HEK293 (cell line): ENCODE measurements around the gene SSPN.

Source experiments
- AEBP2 ChIP-seq: fragments of 450-650 bp; formaldehyde crosslinking; IDR thresholded peaks from 2 replicates; pipeline ENCODE4 v1.5.1; 2016; ENCODE audit warnings: missing biosample characterization, missing genetic modification characterization, borderline replicate concordance
- BCL11A ChIP-seq: fragments of 450-650 bp; formaldehyde crosslinking; IDR thresholded peaks from 2 replicates; pipeline ENCODE4 v1.5.1; 2016; ENCODE audit warnings: low read depth, missing biosample characterization, missing genetic modification characterization
- HOXA7 ChIP-seq: sonication (generic); formaldehyde crosslinking; IDR thresholded peaks from 2 replicates; pipeline ENCODE4 v1.8.1; 2022; ENCODE audit warnings: missing genetic modification reagents, borderline replicate concordance
- KLF1 ChIP-seq: fragments of 450-650 bp; formaldehyde crosslinking; IDR thresholded peaks from 2 replicates; pipeline ENCODE4 v1.5.1; 2016; ENCODE audit warnings: missing biosample characterization, missing genetic modification characterization
- KLF7 ChIP-seq: fragments of 450-650 bp; formaldehyde crosslinking; IDR thresholded peaks from 2 replicates; pipeline ENCODE4 v1.5.1; 2016; ENCODE audit warnings: missing biosample characterization, missing genetic modification characterization, borderline replicate concordance
- KLF8 ChIP-seq: fragments of 450-650 bp; formaldehyde crosslinking; IDR thresholded peaks from 2 replicates; pipeline ENCODE4 v1.5.1; 2016; ENCODE audit warnings: missing biosample characterization, missing genetic modification characterization
- KLF9 ChIP-seq: fragments of 450-650 bp; formaldehyde crosslinking; IDR thresholded peaks from 2 replicates; pipeline ENCODE4 v1.5.1; 2016; ENCODE audit warnings: missing biosample characterization, missing genetic modification characterization, low read depth
- MZF1 ChIP-seq: fragments of 450-650 bp; formaldehyde crosslinking; IDR thresholded peaks from 2 replicates; pipeline ENCODE4 v1.5.1; 2017; ENCODE audit warnings: missing biosample characterization, missing genetic modification characterization, borderline replicate concordance
- OSR2 ChIP-seq: fragments of 450-650 bp; formaldehyde crosslinking; IDR thresholded peaks from 2 replicates; pipeline ENCODE4 v1.5.1; 2016; ENCODE audit warnings: missing biosample characterization, missing genetic modification characterization
- OVOL3 ChIP-seq: fragments of 450-650 bp; formaldehyde crosslinking; IDR thresholded peaks from 2 replicates; pipeline ENCODE4 v1.5.1; 2016; ENCODE audit warnings: missing biosample characterization, missing genetic modification characterization
- SCRT2 ChIP-seq: fragments of 450-650 bp; formaldehyde crosslinking; IDR thresholded peaks from 2 replicates; pipeline ENCODE4 v1.5.1; 2016; ENCODE audit warnings: missing biosample characterization, missing genetic modification characterization
- SP2 ChIP-seq: fragments of 450-650 bp; formaldehyde crosslinking; IDR thresholded peaks from 2 replicates; pipeline ENCODE4 v1.5.1; 2016; ENCODE audit warnings: missing biosample characterization, missing genetic modification characterization
- ZBTB26 ChIP-seq: fragments of 450-650 bp; formaldehyde crosslinking; optimal IDR thresholded peaks from 2 replicates; pipeline ENCODE3; 2016; ENCODE audit warnings: missing biosample characterization, mild to moderate bottlenecking, missing genetic modification characterization
- ZBTB44 ChIP-seq: fragments of 450-650 bp; IDR thresholded peaks from 2 replicates; pipeline ENCODE4 v1.5.1; 2018; ENCODE audit warnings: missing biosample characterization, mild to moderate bottlenecking, missing genetic modification characterization
- ZBTB6 ChIP-seq: fragments of 450-650 bp; formaldehyde crosslinking; IDR thresholded peaks from 2 replicates; pipeline ENCODE4 v1.5.1; 2017; ENCODE audit warnings: missing biosample characterization, missing genetic modification characterization
- ZBTB7A ChIP-seq: fragments of 450-650 bp; formaldehyde crosslinking; IDR thresholded peaks from 2 replicates; pipeline ENCODE4 v1.5.1; 2016; ENCODE audit warnings: low read depth, missing biosample characterization, missing genetic modification characterization
- ZFP41 ChIP-seq: fragments of 450-650 bp; formaldehyde crosslinking; IDR thresholded peaks from 2 replicates; pipeline ENCODE4 v1.5.1; 2016; ENCODE audit warnings: missing biosample characterization, missing genetic modification characterization, borderline replicate concordance
- ZNF121 ChIP-seq: fragments of 450-650 bp; formaldehyde crosslinking; IDR thresholded peaks from 2 replicates; pipeline ENCODE4 v1.5.1; 2016; ENCODE audit warnings: missing biosample characterization, missing genetic modification characterization
- ZNF140 ChIP-seq: fragments of 450-650 bp; formaldehyde crosslinking; IDR thresholded peaks from 2 replicates; pipeline ENCODE4 v1.5.1; 2016; ENCODE audit warnings: missing biosample characterization, missing genetic modification characterization
- ZNF16 ChIP-seq: fragments of 450-650 bp; formaldehyde crosslinking; IDR thresholded peaks from 2 replicates; pipeline ENCODE4 v1.5.1; 2016; ENCODE audit warnings: low read depth, missing biosample characterization, missing genetic modification characterization
- ZNF175 ChIP-seq: fragments of 450-650 bp; formaldehyde crosslinking; IDR thresholded peaks from 2 replicates; pipeline ENCODE4 v1.5.1; 2016; ENCODE audit warnings: missing biosample characterization, missing genetic modification characterization
- ZNF280C ChIP-seq: fragments of 450-650 bp; formaldehyde crosslinking; IDR thresholded peaks from 2 replicates; pipeline ENCODE4 v1.5.1; 2016; ENCODE audit warnings: missing biosample characterization, missing genetic modification characterization
- ZNF335 ChIP-seq: fragments of 450-650 bp; formaldehyde crosslinking; conservative IDR thresholded peaks from 2 replicates; pipeline ENCODE4 v1.5.1; 2016; ENCODE audit warnings: missing biosample characterization, missing genetic modification characterization
- ZNF37A ChIP-seq: fragments of 450-650 bp; IDR thresholded peaks from 2 replicates; pipeline ENCODE4 v1.5.1; 2018; ENCODE audit warnings: missing biosample characterization, missing genetic modification characterization
- ZNF449 ChIP-seq: fragments of 450-650 bp; formaldehyde crosslinking; IDR thresholded peaks from 2 replicates; pipeline ENCODE4 v1.5.1; 2017; ENCODE audit warnings: missing biosample characterization, mild to moderate bottlenecking, missing genetic modification characterization, moderate library complexity
- ZNF610 ChIP-seq: fragments of 450-650 bp; formaldehyde crosslinking; IDR thresholded peaks from 2 replicates; pipeline ENCODE4 v1.5.1; 2016; ENCODE audit warnings: missing biosample characterization, missing genetic modification characterization, borderline replicate concordance
- ZNF621 ChIP-seq: fragments of 450-650 bp; formaldehyde crosslinking; IDR thresholded peaks from 2 replicates; pipeline ENCODE4 v1.5.1; 2017; ENCODE audit warnings: missing biosample characterization, missing genetic modification characterization
- ZNF629 ChIP-seq: fragments of 450-650 bp; formaldehyde crosslinking; IDR thresholded peaks from 2 replicates; pipeline ENCODE4 v1.5.1; 2017; ENCODE audit warnings: missing biosample characterization, missing genetic modification characterization
- ZNF654 ChIP-seq: fragments of 450-650 bp; formaldehyde crosslinking; IDR thresholded peaks from 2 replicates; pipeline ENCODE4 v1.5.1; 2016; ENCODE audit warnings: low read depth, missing biosample characterization, missing genetic modification characterization
- ZNF777 ChIP-seq: fragments of 450-650 bp; formaldehyde crosslinking; IDR thresholded peaks from 2 replicates; pipeline ENCODE4 v1.5.1; 2017; ENCODE audit warnings: missing biosample characterization, missing genetic modification characterization, borderline replicate concordance
- ZNF785 ChIP-seq: fragments of 450-650 bp; formaldehyde crosslinking; IDR thresholded peaks from 2 replicates; pipeline ENCODE4 v1.5.1; 2016; ENCODE audit warnings: missing biosample characterization, missing genetic modification characterization
- ZNF792 ChIP-seq: fragments of 450-650 bp; formaldehyde crosslinking; IDR thresholded peaks from 2 replicates; pipeline ENCODE4 v1.5.1; 2016; ENCODE audit warnings: missing biosample characterization, missing genetic modification characterization

The SSPN gene

GRCh38 chr12:26226629-26227360 lies 31.4 kb downstream of the SSPN start (continued):
- peak; percentile 83 for TF ChIP-seq ZBTB26 (tag by site-specific recombination)
- no peak for TF ChIP-seq OVOL3
- TF ChIP-seq ZBTB7A (tag by site-specific recombination): no peak
- TF ChIP-seq HOXA7: no peak
- TF ChIP-seq OSR2 (tag by site-specific recombination): peak; percentile 41; the same call in 1 of the 2 replicates
- no peak for TF ChIP-seq ZNF785 (tag by site-specific recombination)
- no peak for TF ChIP-seq ZNF140
- TF ChIP-seq KLF9 (tag by site-specific recombination): no peak
- TF ChIP-seq ZNF610: no peak
- TF ChIP-seq KLF7 (tag by site-specific recombination): no peak
- TF ChIP-seq ZNF37A (tag by site-specific recombination): no peak
- peak; percentile 74 for TF ChIP-seq ZNF335 (tag by site-specific recombination)
- TF ChIP-seq BCL11A (tag by site-specific recombination): no peak
- TF ChIP-seq KLF8 (tag by site-specific recombination): no peak
- no peak for TF ChIP-seq ZNF777 (tag by site-specific recombination)
- TF ChIP-seq ZNF621: no peak
- no peak for TF ChIP-seq MZF1 (tag by site-specific recombination)
- peak; percentile 56 for TF ChIP-seq SCRT2 (tag by site-specific recombination)
- TF ChIP-seq AEBP2 (tag by site-specific recombination): no peak
- TF ChIP-seq ZNF175 (tag by site-specific recombination): no peak
- no peak for TF ChIP-seq ZNF654 (tag by site-specific recombination)
- TF ChIP-seq ZNF449: peak; percentile 65; the same call in 1 of the 2 replicates
- TF ChIP-seq ZFP41 (tag by site-specific recombination): no peak
- TF ChIP-seq ZNF16: no peak
- TF ChIP-seq ZNF121 (tag by site-specific recombination): no peak
- no peak for TF ChIP-seq ZBTB6
- no peak for TF ChIP-seq ZNF280C (tag by site-specific recombination)
- 0 out of 2 replicates have a peak, but pooled peaks have one; percentile 33 for TF ChIP-seq ZBTB44 (tag by site-specific recombination)
- TF ChIP-seq KLF1 (tag by site-specific recombination): peak; percentile 66
- TF ChIP-seq ZNF629 (tag by site-specific recombination): no peak
- no peak for TF ChIP-seq ZNF792
- TF ChIP-seq SP2 (tag by site-specific recombination): 0 out of 2 replicates have a peak, but pooled peaks have one; percentile 10
